Esophagus squamous epithelium (tissue), 5 donors: ENCODE data around the gene AUTS2. TPM values are rescaled to one million over a fixed set of nuclear protein-coding genes. Genes with fewer than 3 reads are reported as not detected.

Experiments used
- DNase-seq: peaks from one replicate; lab custom pipeline; 2025; lab: John Stamatoyannopoulos, UW
- H3K27ac ChIP-seq, 4 donors: fragments of 200-600 bp; sonication (generic); one replicate each; pipeline ENCODE4 v1.5.1; 2016 to 2019; ENCODE audit warnings: mild to moderate bottlenecking in 1 of 4
- H3K27me3 ChIP-seq, 4 donors: fragments of 200-600 bp; sonication (generic); 1 replicate in 3 of 4; 2 replicates in 1 of 4; pipeline versions ENCODE4 v1.5.1 to v1.6.0; 2017 to 2021; ENCODE audit warnings: antibody characterized with exemption in 1 of 4
- H3K36me3 ChIP-seq, 3 donors: fragments of 200-600 bp; sonication (generic); one replicate each; pipeline ENCODE4 v1.5.1; 2016 to 2019
- H3K4me1 ChIP-seq, 3 donors: fragments of 200-600 bp; sonication (generic); one replicate each; pipeline ENCODE4 v1.5.1; 2017 to 2019
- H3K4me3 ChIP-seq, 4 donors: fragments of 200-600 bp; sonication (generic); 1 replicate in 3 of 4; 2 replicates in 1 of 4; pipeline ENCODE4 v1.5.1; 2016 to 2019; ENCODE audit warnings: mild to moderate bottlenecking in 2 of 4, moderate library complexity in 1 of 4
- H3K9me3 ChIP-seq, 3 donors: fragments of 200-600 bp; sonication (generic); one replicate each; pipeline ENCODE4 v1.5.1; 2016 to 2019
- POLR2A ChIP-seq, 4 donors: fragments of 450-650 bp; IDR thresholded peaks; one replicate each; pipeline ENCODE4 v1.6.1; 2017; ENCODE audit warnings: antibody characterized with exemption in 4 of 4, mild to moderate bottlenecking in 4 of 4, moderate library complexity in 3 of 4
- WGBS, 2 donors: methylation state at CpG; one replicate each; pipeline ENCODE4 v1.1.5; 2018; 5-methylcytosine and 5-hydroxymethylcytosine counted together
- intact Hi-C: fragments of 100-400 bp; cut with DNase I; formaldehyde crosslinking; loops from one replicate; pipeline ENCODE4 v1.15.0; 2022
- total RNA-seq, 4 donors: library from RNA; depleted of rRNA; stranded (reverse); fragments of >200 nt; gene quantifications; one replicate each; pipeline ENCODE4 v1.1.0, GENCODE V29; 2016
- TF ChIP-seq, protein P1 (sequence below), 6 experiments: fragments of 450-650 bp in 4 of 6; fragments of 200-600 bp in 2 of 6; sonication (generic) in 2 of 6; IDR thresholded peaks; one replicate each; pipeline ENCODE4 v1.5.1; 2016 to 2019; ENCODE audit warnings: antibody characterized with exemption in 6 of 6, mild to moderate bottlenecking in 4 of 6, moderate library complexity in 4 of 6
- donor health status: DM: yes; HTN: yes; CAD: no.

Gene AUTS2
- total RNA-seq, 4 donors from 2014 or later: 9.5 to 36.2 (median 23.0) TPM

DNA sequence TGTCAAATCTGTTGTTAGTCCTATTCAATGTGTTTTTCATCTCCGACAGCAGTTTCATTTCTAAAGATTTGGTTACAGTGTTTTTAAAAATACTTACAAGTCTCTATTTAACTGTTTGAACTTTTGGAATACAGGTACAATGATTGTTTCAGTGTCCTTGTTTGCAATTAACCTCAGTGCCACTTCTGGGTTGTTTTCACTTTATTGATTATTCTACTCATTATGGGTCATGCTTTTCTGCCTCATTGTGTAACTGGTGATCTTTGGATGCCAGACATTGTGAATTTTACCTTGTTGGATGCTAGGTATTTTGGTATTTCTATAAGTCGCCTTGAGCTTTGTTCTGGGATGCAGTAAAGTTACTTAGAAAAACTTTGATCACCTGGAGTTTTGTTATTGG lies 331.3 kb downstream of the AUTS2 start:
- intact Hi-C loops: no loop called here
- no peak overlapping the region for H3K4me3 ChIP-seq
- no peak for DNase-seq
- peaks cover 0 to 4% (median 0%) of the 10 kb centered on the region in 4 donors for H3K27me3 ChIP-seq
- H3K9me3 ChIP-seq: no peaks in the 10 kb centered on the region
- TF ChIP-seq, protein P1, sequence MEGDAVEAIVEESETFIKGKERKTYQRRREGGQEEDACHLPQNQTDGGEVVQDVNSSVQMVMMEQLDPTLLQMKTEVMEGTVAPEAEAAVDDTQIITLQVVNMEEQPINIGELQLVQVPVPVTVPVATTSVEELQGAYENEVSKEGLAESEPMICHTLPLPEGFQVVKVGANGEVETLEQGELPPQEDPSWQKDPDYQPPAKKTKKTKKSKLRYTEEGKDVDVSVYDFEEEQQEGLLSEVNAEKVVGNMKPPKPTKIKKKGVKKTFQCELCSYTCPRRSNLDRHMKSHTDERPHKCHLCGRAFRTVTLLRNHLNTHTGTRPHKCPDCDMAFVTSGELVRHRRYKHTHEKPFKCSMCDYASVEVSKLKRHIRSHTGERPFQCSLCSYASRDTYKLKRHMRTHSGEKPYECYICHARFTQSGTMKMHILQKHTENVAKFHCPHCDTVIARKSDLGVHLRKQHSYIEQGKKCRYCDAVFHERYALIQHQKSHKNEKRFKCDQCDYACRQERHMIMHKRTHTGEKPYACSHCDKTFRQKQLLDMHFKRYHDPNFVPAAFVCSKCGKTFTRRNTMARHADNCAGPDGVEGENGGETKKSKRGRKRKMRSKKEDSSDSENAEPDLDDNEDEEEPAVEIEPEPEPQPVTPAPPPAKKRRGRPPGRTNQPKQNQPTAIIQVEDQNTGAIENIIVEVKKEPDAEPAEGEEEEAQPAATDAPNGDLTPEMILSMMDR (IDR thresholded peaks at IDR 0.05): no peak
- no peak for TF ChIP-seq POLR2A (IDR thresholded peaks at IDR 0.05)
- no peaks in the 10 kb centered on the region for H3K4me1 ChIP-seq
- H3K36me3 ChIP-seq: no peaks in the 10 kb centered on the region
- WGBS, 2 donors: 93 to 94% methylated on average over 2 of the region's 2 CpGs
- H3K27ac ChIP-seq: no peak overlapping the region

DNA sequence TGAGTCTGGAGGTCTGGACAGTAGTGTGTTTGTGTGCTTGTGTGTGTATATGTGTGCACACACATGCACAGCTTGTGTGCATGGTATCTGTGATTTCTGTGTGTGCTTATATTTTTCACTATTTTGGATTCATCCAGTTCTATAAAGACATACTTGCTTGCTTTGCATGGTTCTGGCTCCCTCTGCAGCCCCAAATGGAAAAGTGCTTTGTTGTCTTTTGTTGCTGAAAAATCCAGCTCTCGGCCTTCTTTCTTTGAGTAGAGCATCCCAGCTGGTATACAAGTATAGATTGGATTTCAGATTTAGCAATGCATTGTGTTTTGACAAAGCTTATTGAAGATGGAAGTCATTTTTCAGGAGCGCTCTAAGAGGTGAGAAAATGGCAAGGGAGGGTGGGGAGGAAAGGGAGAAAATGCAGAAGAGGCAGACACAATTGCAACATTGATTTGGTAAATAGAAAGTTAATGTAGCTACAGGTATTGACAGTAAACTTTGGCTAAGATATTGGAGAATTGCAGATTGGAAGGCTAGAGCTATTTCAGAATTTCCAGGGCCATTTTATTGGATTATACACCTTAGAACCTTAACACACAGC lies 333.9 kb downstream of the AUTS2 start:
- Histone ChIP-seq H3K4me3 (no peak overlapping the region), H3K27me3 (peaks cover 0 to 4% (median 0%) of the 10 kb centered on the region in 4 donors), H3K4me1 (no peaks in the 10 kb centered on the region), H3K27ac (no peak overlapping the region), H3K9me3 (no peaks in the 10 kb centered on the region), H3K36me3 (no peaks in the 10 kb centered on the region)
- intact Hi-C loops: no loop called here
- no peak for DNase-seq
- WGBS, 2 donors: 59 to 66% methylated on average over 2 of the region's 2 CpGs
- TF ChIP-seq POLR2A (IDR thresholded peaks at IDR 0.05): no peak
- TF ChIP-seq, protein P1 (IDR thresholded peaks at IDR 0.05): peak; percentile 22 to 67 (median 41)

DNA sequence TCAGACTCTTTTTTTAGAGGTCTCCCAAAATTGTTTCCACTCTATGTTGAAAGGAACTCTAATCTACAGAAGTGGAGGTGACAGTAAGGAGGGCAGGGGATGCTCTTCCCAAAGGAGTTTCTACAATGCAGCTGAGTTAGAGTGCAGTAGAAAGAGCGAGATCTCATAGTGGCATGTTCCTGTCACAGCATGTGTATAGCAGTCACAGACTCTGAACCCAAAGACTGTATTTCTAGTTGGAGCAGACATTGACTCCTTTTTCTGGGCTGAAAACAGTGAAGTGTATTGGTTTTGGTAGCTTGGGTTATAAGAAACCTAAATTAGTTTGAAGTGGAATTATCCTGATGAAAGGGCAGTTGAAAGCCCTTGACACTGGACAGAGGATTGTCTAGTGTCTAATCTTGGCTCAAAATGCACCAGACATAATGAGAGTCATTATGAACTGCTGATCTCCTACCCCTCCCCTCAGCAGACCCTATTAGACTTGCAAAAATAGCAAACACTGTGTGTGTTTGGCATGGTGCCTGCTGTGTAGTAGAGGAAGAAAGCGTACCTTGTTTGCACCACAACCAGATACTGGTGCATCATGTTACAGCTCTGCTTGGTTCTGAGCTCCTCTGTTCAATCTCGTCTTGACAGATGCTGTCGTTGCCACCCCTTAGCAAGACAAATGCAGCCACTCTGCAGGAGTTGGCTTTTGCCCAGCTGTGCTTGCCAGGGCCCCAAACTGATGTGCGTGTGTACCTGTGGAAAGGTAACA lies 336.0 kb downstream of the AUTS2 start:
- Histone ChIP-seq H3K4me3 (no peak overlapping the region), H3K9me3 (no peaks in the 10 kb centered on the region), H3K36me3 (no peaks in the 10 kb centered on the region), H3K4me1 (peaks cover 0 to 11% (median 0%) of the 10 kb centered on the region in 3 donors), H3K27ac (no peak overlapping the region), H3K27me3 (peaks cover 0 to 4% (median 0%) of the 10 kb centered on the region in 4 donors)
- 55 to 69% methylated on average over 5 of the region's 5 CpGs for WGBS, 2 donors
- intact Hi-C loops: no loop called here
- DNase-seq: no peak
- no peak for TF ChIP-seq POLR2A (IDR thresholded peaks at IDR 0.05)
- TF ChIP-seq, protein P1 (IDR thresholded peaks at IDR 0.05): no peak

DNA sequence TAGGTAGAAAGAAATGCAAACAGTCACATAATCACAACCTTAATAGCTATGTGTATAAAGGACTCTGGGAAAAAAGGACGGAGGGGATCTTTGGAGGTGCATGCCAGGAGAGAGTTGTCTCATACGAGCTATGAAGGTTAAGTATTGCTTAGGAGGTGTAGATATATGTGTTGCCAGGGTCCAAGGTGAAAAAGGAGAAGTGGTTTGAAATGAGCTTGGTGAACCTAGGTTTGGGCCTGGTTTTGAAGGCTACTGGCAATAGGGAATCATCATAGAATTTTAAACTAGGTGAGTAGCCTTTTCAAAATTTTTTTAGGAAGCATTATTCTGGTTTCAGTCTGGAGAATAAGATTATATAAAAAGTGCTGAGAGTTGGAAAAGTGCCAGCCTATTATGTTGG lies 336.8 kb downstream of the AUTS2 start:
- H3K27ac ChIP-seq: no peak overlapping the region
- no peak overlapping the region for H3K4me3 ChIP-seq
- H3K9me3 ChIP-seq: no peaks in the 10 kb centered on the region
- H3K36me3 ChIP-seq: no peaks in the 10 kb centered on the region
- H3K4me1 ChIP-seq: peaks cover 0 to 11% (median 0%) of the 10 kb centered on the region in 3 donors
- DNase-seq: no peak
- 75 to 77% methylated on average over 2 of the region's 2 CpGs for WGBS, 2 donors
- intact Hi-C loops: no loop called here
- TF ChIP-seq POLR2A (IDR thresholded peaks at IDR 0.05): no peak
- TF ChIP-seq, protein P1 (IDR thresholded peaks at IDR 0.05): no peak
- peaks cover 0 to 4% (median 0%) of the 10 kb centered on the region in 4 donors for H3K27me3 ChIP-seq

DNA sequence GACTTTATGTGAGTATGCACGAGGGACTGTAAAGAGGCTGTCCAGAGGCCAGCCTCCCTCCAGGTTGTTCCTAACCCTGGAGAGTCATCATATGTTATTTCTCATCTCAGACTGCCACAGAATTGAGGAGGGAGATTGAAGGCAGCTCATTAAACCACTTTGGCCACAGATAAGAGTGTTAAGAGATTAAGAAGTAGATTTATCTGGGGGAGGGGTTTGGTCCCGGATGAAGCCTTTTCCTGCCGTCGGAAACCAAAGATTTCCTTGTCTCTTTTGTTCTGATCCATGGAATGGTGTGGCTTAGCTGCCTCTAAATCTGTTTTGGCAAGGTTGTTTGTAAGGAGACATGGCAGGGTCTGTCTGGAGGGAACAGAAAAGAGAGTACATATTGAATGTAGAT lies 338.8 kb downstream of the AUTS2 start:
- Histone ChIP-seq H3K4me3 (no peak overlapping the region), H3K27ac (no peak overlapping the region), H3K4me1 (peaks cover 0 to 22% (median 0%) of the 10 kb centered on the region in 3 donors), H3K36me3 (no peaks in the 10 kb centered on the region), H3K27me3 (peaks cover 0 to 4% (median 0%) of the 10 kb centered on the region in 4 donors), H3K9me3 (no peaks in the 10 kb centered on the region)
- TF ChIP-seq POLR2A (IDR thresholded peaks at IDR 0.05): no peak
- TF ChIP-seq, protein P1 (IDR thresholded peaks at IDR 0.05): no peak
- intact Hi-C loops: no loop called here
- DNase-seq: no peak
- WGBS, 2 donors: 80 to 82% methylated on average over 4 of the region's 4 CpGs
